HG03521 (cell line): ENCODE results near the gene STX8.

Experiments
- ATAC-seq: cut with Tn5 transposase; IDR thresholded peaks from one replicate; pipeline ENCODE4 v1.9.1; 2021; ENCODE audit warnings: mild to moderate bottlenecking, moderate library complexity; ENCODE audit not compliant: unreplicated experiment

The STX8 gene

GRCh38 chr17:9446528-9446927 lies 129.1 kb downstream of the STX8 start:
- no peak for ATAC-seq

- ATAC-seq: no peak
Observed at GRCh38 chr17:9445424-9445823, 130.2 kb downstream of the STX8 start.

GRCh38 chr17:9444687-9445086 lies 130.9 kb downstream of the STX8 start:
- ATAC-seq: no peak

- no peak for ATAC-seq
Observed at GRCh38 chr17:9443811-9444210, 131.8 kb downstream of the STX8 start.

- no peak for ATAC-seq
Observed at GRCh38 chr17:9439851-9440250, 135.8 kb downstream of the STX8 start.

GRCh38 chr17:9436630-9437029 lies 139.0 kb downstream of the STX8 start:
- no peak for ATAC-seq

- no peak for ATAC-seq
Observed at GRCh38 chr17:9435165-9435564, 140.5 kb downstream of the STX8 start.

GRCh38 chr17:9434642-9435057 lies 141.0 kb downstream of the STX8 start:
- no peak for ATAC-seq

- no peak for ATAC-seq
Observed at GRCh38 chr17:9432934-9433421, 142.6 kb downstream of the STX8 start.

- peak; percentile 73 for ATAC-seq
Observed at GRCh38 chr17:9432134-9432885, 143.3 kb downstream of the STX8 start.

- ATAC-seq: no peak
Observed at GRCh38 chr17:9431620-9432019, 144.0 kb downstream of the STX8 start.

GRCh38 chr17:9427465-9428315 lies 147.9 kb downstream of the STX8 start:
- ATAC-seq: no peak

GRCh38 chr17:9424071-9424640 lies 151.5 kb downstream of the STX8 start:
- no peak for ATAC-seq

GRCh38 chr17:9421525-9421924 lies 154.1 kb downstream of the STX8 start:
- ATAC-seq: no peak

- ATAC-seq: no peak
Observed at GRCh38 chr17:9419932-9420453, 155.6 kb downstream of the STX8 start.

GRCh38 chr17:9414471-9414870 lies 161.1 kb downstream of the STX8 start:
- peak; percentile 95 for ATAC-seq

- ATAC-seq: no peak
Observed at GRCh38 chr17:9410737-9411136, 164.9 kb downstream of the STX8 start.

GRCh38 chr17:9410301-9410700 lies 165.3 kb downstream of the STX8 start:
- ATAC-seq: no peak

- ATAC-seq: no peak
Observed at GRCh38 chr17:9409878-9410277, 165.7 kb downstream of the STX8 start.

- ATAC-seq: no peak
Observed at GRCh38 chr17:9408868-9409829, 166.5 kb downstream of the STX8 start.
